ENCODE data around the gene AGA. TPM values are rescaled to one million over a fixed set of nuclear protein-coding genes. Genes with fewer than 3 reads are reported as not detected.

AGA gene
- total and polyA plus RNA-seq, 2 of the 8 experiments (the other 6 are each of a cell fraction or from before 2014, with no cell fraction given), result 8.5 to 11.6 TPM

DNA sequence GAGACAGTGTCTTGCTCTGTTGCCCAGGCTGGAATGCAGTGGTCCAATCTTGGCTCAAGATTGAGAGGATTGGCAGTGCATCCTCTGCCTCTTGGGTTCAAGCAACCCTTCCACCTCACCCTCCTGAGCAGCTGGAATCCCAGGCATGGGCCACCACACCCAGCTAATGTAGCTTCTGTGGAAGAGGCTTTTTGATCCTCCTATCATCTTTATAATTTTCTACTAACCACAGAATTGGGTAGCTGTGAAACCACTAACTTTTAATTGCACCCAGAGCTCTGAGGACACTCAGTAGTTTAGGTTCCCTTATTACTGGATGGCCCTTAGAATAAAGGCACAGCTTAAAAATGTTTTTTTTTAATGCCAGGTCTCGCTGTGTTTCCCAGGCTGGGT, 8.9 kb upstream of the AGA start:
- H3K27ac ChIP-seq (ENCODE audit: low read depth, low read length), result no peak overlapping the region
- POLR2A ChIA-PET (ENCODE audit: partially characterized antibody), result interaction anchor here (3.3 kb wide), 1 partner anchor 9 kb away, joined by 26 read pairs; the partner anchor contains the start of gene AGA
- no peaks in the 10 kb centered on the region; a peak in 1 of 4 replicates for H3K79me2 ChIP-seq (ENCODE audit: control insufficient read depth in 1 of 2, insufficient read depth in 2 of 2, low read length in 2 of 2)
- no peak overlapping the region for H2AK5ac ChIP-seq (ENCODE audit: low read depth, low read length)
- H3K23ac ChIP-seq (ENCODE audit: insufficient read length), result no peak overlapping the region
- CTCF ChIA-PET (ENCODE audit: partially characterized antibody), result interaction anchor here (1.2 to 1.7 kb wide), 2 partner anchors 71 to 201 kb away, joined by 4 to 5 read pairs; no protein-coding TSS in a partner anchor
- TF ChIP-seq GABPA (IDR thresholded peaks at IDR 0.05; ENCODE audit: borderline replicate concordance, insufficient read depth, low read length) (no peak), SUZ12 (IDR thresholded peaks at IDR 0.05; ENCODE audit: low read length) (no peak)
- no peak overlapping the region for H2BK12ac ChIP-seq (ENCODE audit: low read depth, low read length)
- H3K4me1 ChIP-seq (replicated peaks in 1 of 4; ENCODE audit: control insufficient read depth in 3 of 4, insufficient read depth in 4 of 4, low read length in 3 of 4), result no peaks in the 10 kb centered on the region
- H4K91ac ChIP-seq (replicated peaks; ENCODE audit: insufficient read length, low read length), result no peak overlapping the region
- H3K9me3 ChIP-seq (ENCODE audit: insufficient read depth in 2 of 2, low read depth in 1 of 2, low read length in 1 of 2), result no peaks in the 10 kb centered on the region
- H3K27me3 ChIP-seq (replicated peaks in 1 of 4; ENCODE audit: control insufficient read depth in 3 of 4, extremely low read depth in 1 of 4, insufficient read depth in 3 of 4, low read length in 3 of 4), result no peaks in the 10 kb centered on the region
- H3K18ac ChIP-seq (ENCODE audit: extremely low read depth, low read length), result no peak overlapping the region
- no peaks in the 10 kb centered on the region for H3K36me3 ChIP-seq (ENCODE audit: control insufficient read depth in 2 of 4, insufficient read depth in 4 of 4, low read length in 3 of 4)
- H2AFZ ChIP-seq (ENCODE audit: low read length), result no peak overlapping the region
- H4K8ac ChIP-seq (ENCODE audit: extremely low read depth, insufficient read depth, low read length), result no peak overlapping the region
- no peak overlapping the region for H3K9ac ChIP-seq (replicated peaks in 1 of 4; ENCODE audit: extremely low read depth in 1 of 4, low read depth in 3 of 4, low read length in 3 of 4)
- no peaks in the 10 kb centered on the region for H3K79me1 ChIP-seq (ENCODE audit: low read depth, low read length)
- H2BK20ac ChIP-seq (ENCODE audit: low read length), result no peak overlapping the region
- no peak overlapping the region for H2BK5ac ChIP-seq (ENCODE audit: low read depth, low read length)
- FAIRE-seq, result no peak
- H3K4me2 ChIP-seq (ENCODE audit: insufficient read depth in 1 of 2, low read depth in 2 of 2, low read length in 2 of 2), result no peak overlapping the region
- no peak overlapping the region for H2BK120ac ChIP-seq (replicated peaks; ENCODE audit: low read depth, low read length)
- no peak overlapping the region for H2BK15ac ChIP-seq (ENCODE audit: low read length)
- WGBS, 2 experiments (ENCODE audit: extremely low coverage in 1 of 2, insufficient coverage in 1 of 2, insufficient read length in 1 of 2, insufficient replicate concordance in 2 of 2, low coverage in 1 of 2, low lambda C conversion rate in 2 of 2, missing lambda C conversion rate in 1 of 2), result 89% methylated on average over 1 of the region's 1 CpG; no CpG with 5 or more reads in 1 of the 2 experiments
- H3K4me3 ChIP-seq (ENCODE audit: extremely low read depth in 1 of 4, insufficient read depth in 2 of 4, low read depth in 3 of 4, low read length in 4 of 4), result no peak overlapping the region
- no peaks in the 10 kb centered on the region for H4K20me1 ChIP-seq (replicated peaks in 1 of 2; ENCODE audit: control insufficient read depth in 1 of 2, insufficient read depth in 2 of 2, low read length in 2 of 2)
- DNase-seq (ENCODE audit: low read depth in 1 of 2, low spot score in 2 of 2), result no peak
- H4K5ac ChIP-seq (ENCODE audit: insufficient read length, low read depth, low read length), result no peak overlapping the region
- no peak overlapping the region for H3K4ac ChIP-seq (replicated peaks; ENCODE audit: insufficient read length, low read depth, low read length)
- H3K23me2 ChIP-seq (ENCODE audit: low read depth, low read length), result no peaks in the 10 kb centered on the region; the same call in 1 of the 2 replicates
- H3K14ac ChIP-seq (ENCODE audit: insufficient read length), result no peak overlapping the region
- H3K56ac ChIP-seq (replicated peaks; ENCODE audit: insufficient read length, low read depth, low read length), result no peak overlapping the region
